Measurements from ENCODE around the gene CD63.

DNA sequence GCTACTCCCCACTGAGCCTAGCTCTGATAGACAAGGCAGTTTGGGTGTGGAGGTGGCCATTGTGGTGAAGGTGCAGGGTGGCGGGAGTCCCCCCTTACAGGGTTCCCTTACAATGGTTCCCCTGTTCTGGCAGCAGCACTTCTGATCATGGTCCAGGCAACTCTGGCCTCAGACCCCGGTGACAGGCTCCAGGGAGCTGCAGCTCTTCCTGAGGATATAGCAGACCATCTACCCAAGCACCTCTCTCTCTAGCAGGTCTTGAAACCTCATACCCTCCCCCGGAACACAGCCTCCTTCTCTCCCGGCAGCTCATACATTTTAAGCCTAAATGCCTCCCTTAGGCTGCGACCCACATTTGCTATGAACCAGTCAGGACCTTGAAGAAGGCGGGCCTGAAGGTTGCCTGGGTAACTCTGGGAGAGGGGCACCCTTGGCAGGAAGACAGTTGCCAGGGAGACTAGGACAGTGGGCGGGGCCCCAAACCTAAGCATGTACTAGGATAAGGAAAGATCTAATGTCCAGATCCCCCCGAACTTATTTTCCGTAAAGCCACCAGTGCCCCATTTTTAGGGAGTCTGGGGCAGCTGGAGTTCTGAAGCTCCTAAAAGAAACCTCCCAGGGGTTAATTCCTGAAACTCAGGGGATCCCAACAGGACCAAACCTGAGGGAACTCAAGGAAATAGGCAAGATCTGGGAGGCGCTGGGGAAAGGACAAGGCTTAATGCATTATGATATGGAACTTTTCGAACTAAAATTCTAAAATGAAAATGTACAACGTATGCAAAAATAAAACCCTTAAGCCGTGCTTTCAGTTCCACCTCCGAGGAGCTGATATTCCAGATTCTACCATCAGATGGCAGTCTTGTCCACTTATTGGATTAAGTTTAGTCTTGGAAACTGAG, 9.6 kb upstream of the CD63 start:
- TF ChIP-seq, protein P1, sequence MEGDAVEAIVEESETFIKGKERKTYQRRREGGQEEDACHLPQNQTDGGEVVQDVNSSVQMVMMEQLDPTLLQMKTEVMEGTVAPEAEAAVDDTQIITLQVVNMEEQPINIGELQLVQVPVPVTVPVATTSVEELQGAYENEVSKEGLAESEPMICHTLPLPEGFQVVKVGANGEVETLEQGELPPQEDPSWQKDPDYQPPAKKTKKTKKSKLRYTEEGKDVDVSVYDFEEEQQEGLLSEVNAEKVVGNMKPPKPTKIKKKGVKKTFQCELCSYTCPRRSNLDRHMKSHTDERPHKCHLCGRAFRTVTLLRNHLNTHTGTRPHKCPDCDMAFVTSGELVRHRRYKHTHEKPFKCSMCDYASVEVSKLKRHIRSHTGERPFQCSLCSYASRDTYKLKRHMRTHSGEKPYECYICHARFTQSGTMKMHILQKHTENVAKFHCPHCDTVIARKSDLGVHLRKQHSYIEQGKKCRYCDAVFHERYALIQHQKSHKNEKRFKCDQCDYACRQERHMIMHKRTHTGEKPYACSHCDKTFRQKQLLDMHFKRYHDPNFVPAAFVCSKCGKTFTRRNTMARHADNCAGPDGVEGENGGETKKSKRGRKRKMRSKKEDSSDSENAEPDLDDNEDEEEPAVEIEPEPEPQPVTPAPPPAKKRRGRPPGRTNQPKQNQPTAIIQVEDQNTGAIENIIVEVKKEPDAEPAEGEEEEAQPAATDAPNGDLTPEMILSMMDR (IDR thresholded peaks at IDR 0.05) = peak; percentile 59 to 97 (median 91)
- TF ChIP-seq POLR2A (IDR thresholded peaks at IDR 0.05) = peak in 1 of 3 donors; percentile 14

Measured in body of pancreas (tissue), 4 donors.